ENCODE measurements around the gene BABAM1. TPM values are rescaled to one million over a fixed set of nuclear protein-coding genes. Genes with fewer than 3 reads are reported as not detected.

The BABAM1 gene
- polyA plus RNA-seq, 3 donors, result 76.9 to 106 (median 90.3) TPM

DNA sequence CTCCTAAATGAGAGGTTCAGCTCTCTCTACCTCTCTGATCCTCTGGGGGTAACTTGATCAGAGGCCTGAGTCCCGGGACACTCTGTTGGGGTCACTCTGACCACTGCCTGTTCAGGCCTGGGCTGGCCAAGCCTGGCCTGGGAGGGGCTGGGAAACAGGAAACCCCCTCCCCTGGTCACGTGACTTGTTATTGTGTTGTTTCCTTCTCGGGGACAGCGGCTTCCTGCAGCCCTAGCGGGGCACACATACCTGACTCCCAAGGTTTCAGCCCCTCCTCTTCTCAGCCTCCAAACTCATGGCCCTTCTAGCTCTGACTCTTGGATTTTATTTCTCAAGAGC, 2.6 kb upstream of the BABAM1 start, which contains the start of gene USHBP1:
Gene USHBP1 (minus strand): TSS at position 105 of the 339 bp plus-strand sequence. CDS start 446 bp downstream, outside the sequence.
- Histone ChIP-seq H3K27ac (ENCODE audit: low read depth in 1 of 2, low read length in 2 of 2) (no peak within 1 kb of the TSS), H3K79me2 (ENCODE audit: insufficient read depth, low read length) (peaks cover 17% of the 10 kb centered on the region), H3K4me3 (replicated peaks in 1 of 3; ENCODE audit: low read depth in 2 of 3, low read length in 3 of 3) (no peak within 1 kb of the TSS), H3K27me3 (ENCODE audit: control insufficient read depth in 2 of 2, insufficient read depth in 2 of 2, low read length in 2 of 2) (no peaks in the 10 kb centered on the region), H3K4me2 (replicated peaks; ENCODE audit: extremely low read depth, low read length, poor library complexity, severe bottlenecking) (no peak within 1 kb of the TSS), H3K9me3 (replicated peaks in 1 of 2; ENCODE audit: control insufficient read depth in 1 of 2, insufficient read depth in 1 of 2, low read length in 2 of 2) (no peaks in the 10 kb centered on the region), H3K9ac (ENCODE audit: insufficient read depth, low read length, poor library complexity, severe bottlenecking) (no peak within 1 kb of the TSS), H2AFZ (ENCODE audit: insufficient read depth, low read depth, low read length, poor library complexity, severe bottlenecking) (peak within 1 kb of the TSS; percentile 29), H3K36me3 (replicated peaks in 1 of 2; ENCODE audit: control insufficient read depth in 1 of 2, insufficient read depth in 2 of 2, low read length in 2 of 2) (peaks cover 0 to 4% of the 10 kb centered on the region in 2 donors), H3K4me1 (ENCODE audit: control insufficient read depth in 1 of 2, insufficient read depth in 2 of 2, low read length in 2 of 2) (peaks cover 16 to 17% of the 10 kb centered on the region in 2 donors), H4K20me1 (ENCODE audit: insufficient read depth, low read length) (no peaks in the 10 kb centered on the region)
- H3K4me3 Mint-ChIP-seq, result no peak within 1 kb of the TSS
- H3K36me3 Mint-ChIP-seq, result peaks cover 0 to 11% of the 10 kb centered on the region in 2 donors
- intact Hi-C loops (cut with micrococcal nuclease), result loop anchor here in 1 of 2 donors (10.0 kb wide), 1 partner anchor 590 kb away; the partner anchor contains the start of gene RPL18A
- H3K9me3 Mint-ChIP-seq, result peaks cover 0 to 3% (median 0%) of the 10 kb centered on the region in 7 donors
- H3K27me3 Mint-ChIP-seq (ENCODE audit: low read depth in 3 of 3), result peaks cover 0 to 5% (median 2%) of the 10 kb centered on the region in 3 donors
- DNase-seq, result no peak
- H3K27ac Mint-ChIP-seq, result peak within 1 kb of the TSS in 3 of 7 donors; percentile 25 to 62 (median 46)
- peaks cover 26% of the 10 kb centered on the region for H3K4me1 Mint-ChIP-seq
- no CpG with 5 or more reads among the region's 5 CpGs for WGBS (ENCODE audit: insufficient coverage)
- TF ChIP-seq, protein P1, sequence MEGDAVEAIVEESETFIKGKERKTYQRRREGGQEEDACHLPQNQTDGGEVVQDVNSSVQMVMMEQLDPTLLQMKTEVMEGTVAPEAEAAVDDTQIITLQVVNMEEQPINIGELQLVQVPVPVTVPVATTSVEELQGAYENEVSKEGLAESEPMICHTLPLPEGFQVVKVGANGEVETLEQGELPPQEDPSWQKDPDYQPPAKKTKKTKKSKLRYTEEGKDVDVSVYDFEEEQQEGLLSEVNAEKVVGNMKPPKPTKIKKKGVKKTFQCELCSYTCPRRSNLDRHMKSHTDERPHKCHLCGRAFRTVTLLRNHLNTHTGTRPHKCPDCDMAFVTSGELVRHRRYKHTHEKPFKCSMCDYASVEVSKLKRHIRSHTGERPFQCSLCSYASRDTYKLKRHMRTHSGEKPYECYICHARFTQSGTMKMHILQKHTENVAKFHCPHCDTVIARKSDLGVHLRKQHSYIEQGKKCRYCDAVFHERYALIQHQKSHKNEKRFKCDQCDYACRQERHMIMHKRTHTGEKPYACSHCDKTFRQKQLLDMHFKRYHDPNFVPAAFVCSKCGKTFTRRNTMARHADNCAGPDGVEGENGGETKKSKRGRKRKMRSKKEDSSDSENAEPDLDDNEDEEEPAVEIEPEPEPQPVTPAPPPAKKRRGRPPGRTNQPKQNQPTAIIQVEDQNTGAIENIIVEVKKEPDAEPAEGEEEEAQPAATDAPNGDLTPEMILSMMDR (IDR thresholded peaks at IDR 0.05), result no peak

DNA sequence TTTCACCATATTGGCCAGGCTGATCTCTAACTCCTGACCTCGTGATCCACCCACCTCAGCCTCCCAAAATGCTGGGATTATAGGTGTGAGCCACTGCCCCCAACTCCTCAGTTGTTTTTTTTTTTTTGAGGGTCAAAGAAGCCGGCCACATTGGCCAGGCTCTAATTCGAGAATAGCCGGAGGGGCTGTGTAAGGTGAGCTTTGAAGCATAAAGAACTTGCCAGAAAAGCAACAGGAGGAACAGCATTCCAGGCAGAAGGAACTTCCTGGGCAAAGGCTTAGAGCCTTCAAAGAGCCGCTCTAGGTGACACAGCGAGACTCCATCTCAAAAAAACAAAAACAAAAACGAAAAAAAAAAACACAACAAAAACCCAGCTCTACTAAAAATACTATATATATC, 1.2 kb upstream of the BABAM1 start:
- WGBS (ENCODE audit: insufficient coverage), result 100% methylated on average over 1 of the region's 7 CpGs
- Histone ChIP-seq H3K27me3 (ENCODE audit: control insufficient read depth in 2 of 2, insufficient read depth in 2 of 2, low read length in 2 of 2) (no peaks in the 10 kb centered on the region), H2AFZ (ENCODE audit: insufficient read depth, low read depth, low read length, poor library complexity, severe bottlenecking) (no peak overlapping the region), H3K4me2 (replicated peaks; ENCODE audit: extremely low read depth, low read length, poor library complexity, severe bottlenecking) (peak overlapping the region; percentile 93), H3K4me3 (replicated peaks in 1 of 3; ENCODE audit: low read depth in 2 of 3, low read length in 3 of 3) (no peak overlapping the region), H3K36me3 (replicated peaks in 1 of 2; ENCODE audit: control insufficient read depth in 1 of 2, insufficient read depth in 2 of 2, low read length in 2 of 2) (peaks cover 9 to 10% of the 10 kb centered on the region in 2 donors), H3K9ac (ENCODE audit: insufficient read depth, low read length, poor library complexity, severe bottlenecking) (no peak overlapping the region), H3K9me3 (replicated peaks in 1 of 2; ENCODE audit: control insufficient read depth in 1 of 2, insufficient read depth in 1 of 2, low read length in 2 of 2) (no peaks in the 10 kb centered on the region), H4K20me1 (ENCODE audit: insufficient read depth, low read length) (no peaks in the 10 kb centered on the region), H3K4me1 (ENCODE audit: control insufficient read depth in 1 of 2, insufficient read depth in 2 of 2, low read length in 2 of 2) (peaks cover 16 to 17% of the 10 kb centered on the region in 2 donors), H3K27ac (ENCODE audit: low read depth in 1 of 2, low read length in 2 of 2) (no peak overlapping the region), H3K79me2 (ENCODE audit: insufficient read depth, low read length) (peaks cover 17% of the 10 kb centered on the region)
- Mint-ChIP-seq H3K9me3 (peaks cover 0 to 3% (median 0%) of the 10 kb centered on the region in 7 donors), H3K27me3 (ENCODE audit: low read depth in 3 of 3) (peaks cover 0 to 5% (median 2%) of the 10 kb centered on the region in 3 donors), H3K4me3 (no peak overlapping the region), H3K27ac (peak overlapping the region in 2 of 7 donors; percentile 8 to 49), H3K4me1 (peaks cover 22% of the 10 kb centered on the region), H3K36me3 (peaks cover 2 to 25% of the 10 kb centered on the region in 2 donors)
- DNase-seq, result no peak
- intact Hi-C loops (cut with micrococcal nuclease), result loop anchor here in 1 of 2 donors (2.0 to 10.0 kb wide), 2 partner anchors 39 to 589 kb away; partner anchors contain the start of genes MRPL34 and RPL18A
- TF ChIP-seq, protein P1 (IDR thresholded peaks at IDR 0.05), result no peak
